ENCODE measurements around the gene GPR153. TPM values are rescaled to one million over a fixed set of nuclear protein-coding genes. Genes with fewer than 3 reads are reported as not detected.
A peak's percentile ranks its signal among the peaks of the same experiment; 100 is the strongest.

GPR153 gene
- total and polyA plus RNA-seq, 2 experiments from 2014 or later: 0.69 to 8.0 TPM

GRCh38 chr1:6241887-6242740 is 18.8 kb downstream of the GPR153 start:
- no peak overlapping the region for H3K9ac ChIP-seq
- no peaks in the 10 kb centered on the region for H3K9me2 ChIP-seq (ENCODE audit: insufficient read depth)
- peaks cover 23% of the 10 kb centered on the region for H3K27me3 ChIP-seq (replicated peaks; ENCODE audit: insufficient read depth)
- H4K20me1 ChIP-seq (ENCODE audit: insufficient read depth): no peaks in the 10 kb centered on the region
- 1 to 2% methylated on average over 30 to 56 of the region's 99 CpGs for WGBS, 2 experiments (ENCODE audit: low coverage in 1 of 2, low lambda C conversion rate in 2 of 2, missing lambda C conversion rate in 2 of 2)
- no peaks in the 10 kb centered on the region for H3F3A ChIP-seq (ENCODE audit: insufficient read depth)
- peak overlapping the region; percentile 8 for H3K4me2 ChIP-seq (ENCODE audit: unreplicated experiment)
- no peaks in the 10 kb centered on the region for H3K36me3 ChIP-seq (ENCODE audit: low read depth)
- H2AFZ ChIP-seq: no peak overlapping the region
- no peaks in the 10 kb centered on the region for H3K9me3 ChIP-seq (ENCODE audit: low read depth)
- H3K4me3 ChIP-seq: 0 out of 2 replicates have a peak overlapping the region, but pooled peaks have one; percentile 2
- peak; percentile 41 for DNase-seq
- H3K79me2 ChIP-seq (ENCODE audit: insufficient read depth): no peaks in the 10 kb centered on the region
- 0 out of 2 replicates have a peak, but pooled peaks cover 4% of the 10 kb centered on the region for H3K4me1 ChIP-seq (ENCODE audit: insufficient read depth)
- no peak overlapping the region for H3K27ac ChIP-seq
- peak; percentile 92 for TF ChIP-seq EZH2 (IDR thresholded peaks at IDR 0.05; ENCODE audit: insufficient read depth, poor library complexity, severe bottlenecking)
- TF ChIP-seq EZH2phosphoT487 (IDR thresholded peaks at IDR 0.05; ENCODE audit: insufficient read depth, low read depth): no peak
- in situ Hi-C loops (cut with MboI): no loop called here

DNA sequence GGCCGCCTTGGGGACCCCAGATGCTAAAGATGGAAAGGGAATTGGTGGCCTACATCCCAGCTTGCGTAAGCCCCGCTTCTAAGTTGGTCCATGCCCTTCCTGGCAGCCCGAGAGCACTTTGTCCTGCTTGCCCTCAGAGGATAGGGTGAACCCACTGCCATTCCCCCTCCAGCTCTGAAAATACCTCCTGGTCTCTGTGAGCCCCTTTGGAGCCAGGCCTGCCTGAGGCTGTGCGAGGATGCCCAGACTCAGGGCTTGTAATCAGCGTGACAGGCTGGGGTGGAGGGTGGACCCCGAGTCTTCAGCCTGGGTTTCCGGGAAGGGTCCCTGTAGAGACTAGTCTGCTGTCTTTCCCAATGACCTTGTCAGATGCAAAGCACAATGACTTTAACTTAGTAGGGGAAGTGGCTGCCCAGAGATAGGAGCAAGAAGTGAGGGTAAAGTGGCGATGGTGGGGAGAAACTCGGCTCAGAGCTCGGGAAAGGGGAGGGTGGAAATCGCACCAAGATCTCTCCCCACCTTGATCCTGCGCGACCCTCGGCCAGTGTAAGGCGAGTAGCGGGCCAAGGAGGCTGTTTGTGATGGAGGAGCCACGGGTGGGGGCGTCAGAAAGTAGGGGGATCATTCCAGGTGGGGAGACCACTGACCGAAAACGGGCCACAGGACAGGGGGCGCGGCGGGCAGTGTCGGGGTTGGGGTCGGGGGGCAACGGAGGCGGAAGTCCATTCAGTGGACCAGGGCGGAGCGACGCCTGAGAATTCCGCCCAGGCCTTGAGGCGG is 19.6 kb downstream of the GPR153 start:
- no peaks in the 10 kb centered on the region for H3F3A ChIP-seq (ENCODE audit: insufficient read depth)
- no peaks in the 10 kb centered on the region for H3K36me3 ChIP-seq (ENCODE audit: low read depth)
- peaks cover 23% of the 10 kb centered on the region for H3K27me3 ChIP-seq (replicated peaks; ENCODE audit: insufficient read depth)
- in situ Hi-C loops (cut with MboI): no loop called here
- no peak for TF ChIP-seq EZH2phosphoT487 (IDR thresholded peaks at IDR 0.05; ENCODE audit: insufficient read depth, low read depth)
- TF ChIP-seq EZH2 (IDR thresholded peaks at IDR 0.05; ENCODE audit: insufficient read depth, poor library complexity, severe bottlenecking): no peak
- no peak overlapping the region for H3K4me2 ChIP-seq (ENCODE audit: unreplicated experiment)
- H3K4me1 ChIP-seq (ENCODE audit: insufficient read depth): 0 out of 2 replicates have a peak, but pooled peaks cover 4% of the 10 kb centered on the region
- DNase-seq: no peak
- H3K4me3 ChIP-seq: no peak overlapping the region
- H3K9me3 ChIP-seq (ENCODE audit: low read depth): no peaks in the 10 kb centered on the region
- WGBS, 2 experiments (ENCODE audit: low coverage in 1 of 2, low lambda C conversion rate in 2 of 2, missing lambda C conversion rate in 2 of 2): 56 to 73% methylated on average over 20 to 33 of the region's 33 CpGs
- H3K79me2 ChIP-seq (ENCODE audit: insufficient read depth): no peaks in the 10 kb centered on the region
- no peak overlapping the region for H2AFZ ChIP-seq
- H3K27ac ChIP-seq: no peak overlapping the region
- no peaks in the 10 kb centered on the region for H4K20me1 ChIP-seq (ENCODE audit: insufficient read depth)
- no peaks in the 10 kb centered on the region for H3K9me2 ChIP-seq (ENCODE audit: insufficient read depth)
- H3K9ac ChIP-seq: no peak overlapping the region

DNA sequence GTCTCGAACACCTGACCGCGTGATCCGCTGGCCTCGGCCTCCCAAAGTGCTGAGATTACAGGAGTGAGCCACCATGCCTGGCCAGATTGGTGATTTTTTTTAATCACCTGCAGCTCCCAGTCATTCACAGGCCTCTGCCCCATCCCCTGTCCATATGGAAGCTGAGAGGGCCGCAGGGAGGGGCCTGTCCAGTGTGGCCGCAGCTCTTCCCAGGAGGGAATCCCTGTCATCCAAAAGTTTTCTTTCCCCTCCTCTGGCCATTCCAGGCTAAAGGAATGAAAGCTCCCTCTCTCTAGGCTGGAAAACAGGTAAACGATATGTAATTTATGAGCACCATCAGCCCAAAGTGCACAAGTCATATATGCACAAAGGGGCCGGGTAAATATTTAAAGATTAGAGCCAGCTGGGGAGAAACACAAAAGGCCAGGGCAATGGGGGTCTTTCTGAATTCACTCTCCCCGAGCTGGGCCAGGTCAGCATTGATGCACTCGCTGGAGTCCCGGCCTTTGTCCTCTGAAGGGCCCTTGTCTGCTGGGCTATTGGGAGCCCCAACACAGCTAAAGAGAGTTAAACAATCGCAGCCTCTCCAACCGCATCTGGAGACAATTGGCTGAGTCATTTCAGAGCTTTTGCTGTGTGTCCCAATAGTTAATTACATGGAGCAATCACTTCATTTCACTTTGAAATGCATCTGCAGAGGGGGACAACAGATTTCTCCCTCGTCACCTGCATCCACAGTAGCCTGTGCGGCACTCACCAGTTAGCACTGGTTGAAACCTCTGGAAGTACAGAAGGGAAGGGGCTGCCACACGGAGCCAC is 20.7 kb downstream of the GPR153 start:
- Histone ChIP-seq H3K9ac (no peak overlapping the region), H3K36me3 (ENCODE audit: low read depth) (no peaks in the 10 kb centered on the region), H3K9me2 (ENCODE audit: insufficient read depth) (no peaks in the 10 kb centered on the region), H3K9me3 (ENCODE audit: low read depth) (no peaks in the 10 kb centered on the region), H3K79me2 (ENCODE audit: insufficient read depth) (peaks cover 3% of the 10 kb centered on the region), H4K20me1 (ENCODE audit: insufficient read depth) (no peaks in the 10 kb centered on the region), H3K27ac (no peak overlapping the region), H3K4me1 (ENCODE audit: insufficient read depth) (0 out of 2 replicates have a peak, but pooled peaks cover 4% of the 10 kb centered on the region), H3K4me3 (no peak overlapping the region), H2AFZ (no peak overlapping the region), H3K27me3 (replicated peaks; ENCODE audit: insufficient read depth) (peaks cover 23% of the 10 kb centered on the region), H3K4me2 (ENCODE audit: unreplicated experiment) (no peak overlapping the region), H3F3A (ENCODE audit: insufficient read depth) (no peaks in the 10 kb centered on the region)
- in situ Hi-C loops (cut with MboI): no loop called here
- peak; percentile 89 for DNase-seq
- 43 to 47% methylated on average over 17 of the region's 17 CpGs for WGBS, 2 experiments (ENCODE audit: low coverage in 1 of 2, low lambda C conversion rate in 2 of 2, missing lambda C conversion rate in 2 of 2)
- no peak for TF ChIP-seq EZH2 (IDR thresholded peaks at IDR 0.05; ENCODE audit: insufficient read depth, poor library complexity, severe bottlenecking)
- no peak for TF ChIP-seq EZH2phosphoT487 (IDR thresholded peaks at IDR 0.05; ENCODE audit: insufficient read depth, low read depth)

Measured in GM23248 (cell line).